NCI-H69 (cell line): ENCODE results near the gene CAMK2B.
A peak's percentile ranks its signal among the peaks of the same experiment; 100 is the strongest.
"Not testable (repeated sequence)": the region's sequence is repeated elsewhere in the genome, so short reads cannot be mapped to it uniquely, and the experiment has no call there.

Experiments used
- DNase-seq: peaks from one replicate; lab custom pipeline; 2025; lab: John Stamatoyannopoulos, UW

CAMK2B gene

GRCh38 chr7:44189993-44190872, 135.2 kb downstream of the CAMK2B start:
- DNase-seq = no peak

- DNase-seq = peak; percentile 90
These were observed 136.0 kb downstream of the CAMK2B start, which contains the start of gene GCK for GRCh38 chr7:44189286-44189992. TSS of gene GCK (minus strand) at chr7:44189439. CDS start at chr7:44188953, 486 bp downstream.

- no peak for DNase-seq
These were observed 136.7 kb downstream of the CAMK2B start for GRCh38 chr7:44188480-44189225.

GRCh38 chr7:44187636-44188416, 137.6 kb downstream of the CAMK2B start:
- no peak for DNase-seq

GRCh38 chr7:44186736-44187135, 138.7 kb downstream of the CAMK2B start:
- no peak for DNase-seq

- peak; percentile 86 for DNase-seq
These were observed 139.7 kb downstream of the CAMK2B start for GRCh38 chr7:44185729-44186128.

- DNase-seq = peak; percentile 33
These were observed 140.4 kb downstream of the CAMK2B start for GRCh38 chr7:44184873-44185446.

GRCh38 chr7:44184206-44184872, 141.1 kb downstream of the CAMK2B start:
- peak; percentile 95 for DNase-seq

GRCh38 chr7:44183386-44183785, 142.0 kb downstream of the CAMK2B start:
- DNase-seq = no peak

- no peak for DNase-seq
These were observed 142.6 kb downstream of the CAMK2B start for GRCh38 chr7:44182827-44183226.

- no peak for DNase-seq
These were observed 144.8 kb downstream of the CAMK2B start for GRCh38 chr7:44180631-44181030.

- peak; percentile 85 for DNase-seq
These were observed 147.7 kb downstream of the CAMK2B start for GRCh38 chr7:44177570-44178131.

GRCh38 chr7:44176486-44176885, 148.9 kb downstream of the CAMK2B start:
- DNase-seq = peak; percentile 40

- DNase-seq = no peak
These were observed 149.7 kb downstream of the CAMK2B start for GRCh38 chr7:44175730-44176129.

- DNase-seq = not testable (repeated sequence)
These were observed 150.8 kb downstream of the CAMK2B start for GRCh38 chr7:44174694-44174948.

- DNase-seq = no peak
These were observed 151.3 kb downstream of the CAMK2B start for GRCh38 chr7:44173911-44174693.

- DNase-seq = peak; percentile 70
These were observed 152.5 kb downstream of the CAMK2B start for GRCh38 chr7:44172803-44173424.

- no peak for DNase-seq
These were observed 153.0 kb downstream of the CAMK2B start for GRCh38 chr7:44172352-44172751.

- DNase-seq = not testable (repeated sequence)
These were observed 153.5 kb downstream of the CAMK2B start for GRCh38 chr7:44171901-44172300.
